ENCODE data around the gene FGF4.

FGF4 gene

DNA sequence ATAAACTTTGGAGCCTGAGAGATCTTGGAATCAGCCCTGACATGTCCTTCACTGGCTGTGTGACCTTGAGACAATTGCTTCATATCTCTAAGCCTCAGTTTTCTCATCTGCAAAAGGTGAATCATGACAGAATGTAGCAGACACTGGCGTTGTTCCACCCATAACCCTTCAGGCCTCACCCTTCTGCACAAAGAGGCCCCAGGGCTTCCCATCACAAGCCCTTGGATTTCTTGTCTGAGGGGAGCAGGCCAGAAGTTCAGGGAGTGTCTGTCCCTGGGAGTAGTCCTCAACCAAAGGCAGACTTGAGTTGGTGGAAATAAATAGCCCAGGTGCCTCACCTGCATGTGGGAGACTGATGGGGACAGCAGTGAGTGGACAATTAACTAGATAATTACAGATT lies 27.4 kb upstream of the FGF4 start:
- no peaks in the 10 kb centered on the region for H3K4me1 ChIP-seq (ENCODE audit: control insufficient read depth, insufficient read depth, low read length)
- H3K36me3 ChIP-seq (ENCODE audit: control insufficient read depth, insufficient read depth, low read length), result no peaks in the 10 kb centered on the region
- no peak overlapping the region for H3K4me3 ChIP-seq (ENCODE audit: low read length)
- no peak overlapping the region for H3K27ac ChIP-seq (ENCODE audit: low read depth, low read length)
- no peak overlapping the region for H3K9ac ChIP-seq (ENCODE audit: low read length)
- H3K27me3 ChIP-seq (ENCODE audit: control insufficient read depth, insufficient read depth, low read length), result peaks cover 3% of the 10 kb centered on the region

DNA sequence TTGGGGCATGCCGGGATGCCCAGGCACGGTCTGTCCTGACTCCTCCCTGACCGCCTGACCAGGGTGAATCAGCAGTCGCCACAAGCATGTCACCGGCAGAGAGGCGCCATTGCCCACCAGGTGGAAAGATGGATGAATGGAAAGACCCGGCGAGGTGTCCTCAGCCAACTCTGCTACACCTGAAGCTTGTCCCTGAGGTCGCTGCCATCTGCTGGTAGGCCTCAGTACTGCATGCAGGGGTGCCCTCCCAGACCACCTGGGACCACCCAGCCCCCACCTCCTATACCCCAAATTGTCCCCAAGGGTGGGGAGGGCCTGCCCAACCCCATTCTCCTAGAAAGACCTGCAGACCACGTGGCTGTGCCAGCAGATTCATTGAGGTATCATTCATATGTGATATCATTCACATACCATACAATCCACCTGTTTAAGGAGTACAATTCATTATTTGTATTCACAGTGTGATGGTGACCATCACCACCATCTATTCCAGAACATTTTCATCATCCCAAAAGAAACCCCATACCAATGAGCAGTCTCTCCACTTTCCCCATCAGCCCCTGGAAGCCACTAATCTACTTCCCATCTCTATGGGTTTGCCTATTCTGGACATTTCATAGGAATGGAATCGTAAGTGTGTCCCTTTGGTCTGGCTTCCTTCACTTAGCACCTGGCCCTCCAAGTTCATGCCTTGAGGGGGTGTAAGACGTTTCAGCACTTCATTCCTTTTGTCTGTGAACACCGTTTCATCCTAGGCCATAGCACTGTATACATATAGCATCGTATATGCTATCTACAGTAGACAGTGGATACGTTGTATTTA lies 26.6 kb upstream of the FGF4 start:
- Histone ChIP-seq H3K27ac (ENCODE audit: low read depth, low read length) (no peak overlapping the region), H3K4me1 (ENCODE audit: control insufficient read depth, insufficient read depth, low read length) (no peaks in the 10 kb centered on the region), H3K36me3 (ENCODE audit: control insufficient read depth, insufficient read depth, low read length) (no peaks in the 10 kb centered on the region), H3K9ac (ENCODE audit: low read length) (no peak overlapping the region), H3K4me3 (ENCODE audit: low read length) (no peak overlapping the region), H3K27me3 (ENCODE audit: control insufficient read depth, insufficient read depth, low read length) (peaks cover 3% of the 10 kb centered on the region)

DNA sequence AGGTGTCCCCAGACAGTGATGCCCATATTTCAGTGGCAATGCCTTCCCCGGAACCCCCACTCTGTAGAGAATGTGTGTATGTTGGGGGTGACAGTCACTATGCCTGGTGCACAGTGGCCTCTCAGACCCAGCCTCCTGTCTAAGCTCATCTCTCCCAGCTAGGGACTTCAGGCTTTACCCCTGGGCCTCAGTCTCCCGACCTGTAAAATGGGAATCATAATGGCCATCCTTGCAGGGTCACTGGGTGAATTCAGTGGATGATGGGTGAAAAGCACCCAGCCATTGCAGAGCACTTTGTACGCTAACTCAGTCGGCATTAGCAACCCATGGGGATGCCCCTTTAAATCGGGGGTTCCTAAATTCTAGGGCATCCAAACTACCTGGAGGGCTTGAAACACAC lies 25.1 kb upstream of the FGF4 start:
- Histone ChIP-seq H3K9ac (ENCODE audit: low read length) (no peak overlapping the region), H3K4me3 (ENCODE audit: low read length) (no peak overlapping the region), H3K27me3 (ENCODE audit: control insufficient read depth, insufficient read depth, low read length) (peaks cover 3% of the 10 kb centered on the region), H3K27ac (ENCODE audit: low read depth, low read length) (no peak overlapping the region), H3K4me1 (ENCODE audit: control insufficient read depth, insufficient read depth, low read length) (no peaks in the 10 kb centered on the region), H3K36me3 (ENCODE audit: control insufficient read depth, insufficient read depth, low read length) (no peaks in the 10 kb centered on the region)

DNA sequence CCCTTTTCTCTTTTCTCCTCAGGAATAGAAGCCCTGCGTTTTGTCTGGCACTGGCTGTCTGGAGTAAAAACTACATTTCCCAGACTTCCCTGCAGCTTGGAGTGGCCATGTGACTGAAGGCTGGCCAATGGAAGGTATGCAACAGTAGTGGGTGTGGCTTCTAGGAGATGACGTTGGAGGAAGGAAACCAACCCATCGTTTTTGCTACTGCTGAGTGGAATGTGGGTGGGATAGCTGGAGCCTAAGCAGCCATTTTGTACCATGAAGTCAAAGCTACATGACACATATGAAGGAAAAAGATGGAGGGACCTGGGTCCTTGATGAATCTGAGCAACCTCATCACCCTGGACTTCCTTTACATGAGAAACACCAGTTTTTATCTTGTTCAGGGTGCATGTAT lies 24.4 kb upstream of the FGF4 start:
- no peak overlapping the region for H3K4me3 ChIP-seq (ENCODE audit: low read length)
- H3K4me1 ChIP-seq (ENCODE audit: control insufficient read depth, insufficient read depth, low read length), result no peaks in the 10 kb centered on the region
- no peaks in the 10 kb centered on the region for H3K36me3 ChIP-seq (ENCODE audit: control insufficient read depth, insufficient read depth, low read length)
- H3K27ac ChIP-seq (ENCODE audit: low read depth, low read length), result no peak overlapping the region
- H3K27me3 ChIP-seq (ENCODE audit: control insufficient read depth, insufficient read depth, low read length), result peaks cover 3% of the 10 kb centered on the region
- H3K9ac ChIP-seq (ENCODE audit: low read length), result no peak overlapping the region

DNA sequence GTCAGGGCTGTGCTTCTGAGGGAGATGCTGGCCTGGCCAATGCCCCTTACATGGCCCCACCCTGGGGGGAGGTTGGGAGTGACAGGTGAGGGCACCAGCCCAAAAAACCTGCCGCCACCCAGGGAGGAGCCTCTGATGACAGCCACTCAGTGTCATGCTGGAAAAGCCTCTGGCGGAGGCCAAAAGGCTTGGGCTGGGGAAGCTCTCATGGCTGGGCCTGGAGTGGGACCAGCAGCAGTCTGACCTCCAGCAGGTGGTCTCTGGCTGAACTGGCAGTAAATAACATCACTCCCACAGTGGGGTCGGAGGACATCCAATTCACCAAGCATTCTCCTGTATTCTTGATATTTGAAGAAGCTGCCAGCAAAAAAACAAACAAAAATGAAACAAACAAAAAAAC lies 24.0 kb upstream of the FGF4 start:
- no peak overlapping the region for H3K27ac ChIP-seq (ENCODE audit: low read depth, low read length)

DNA sequence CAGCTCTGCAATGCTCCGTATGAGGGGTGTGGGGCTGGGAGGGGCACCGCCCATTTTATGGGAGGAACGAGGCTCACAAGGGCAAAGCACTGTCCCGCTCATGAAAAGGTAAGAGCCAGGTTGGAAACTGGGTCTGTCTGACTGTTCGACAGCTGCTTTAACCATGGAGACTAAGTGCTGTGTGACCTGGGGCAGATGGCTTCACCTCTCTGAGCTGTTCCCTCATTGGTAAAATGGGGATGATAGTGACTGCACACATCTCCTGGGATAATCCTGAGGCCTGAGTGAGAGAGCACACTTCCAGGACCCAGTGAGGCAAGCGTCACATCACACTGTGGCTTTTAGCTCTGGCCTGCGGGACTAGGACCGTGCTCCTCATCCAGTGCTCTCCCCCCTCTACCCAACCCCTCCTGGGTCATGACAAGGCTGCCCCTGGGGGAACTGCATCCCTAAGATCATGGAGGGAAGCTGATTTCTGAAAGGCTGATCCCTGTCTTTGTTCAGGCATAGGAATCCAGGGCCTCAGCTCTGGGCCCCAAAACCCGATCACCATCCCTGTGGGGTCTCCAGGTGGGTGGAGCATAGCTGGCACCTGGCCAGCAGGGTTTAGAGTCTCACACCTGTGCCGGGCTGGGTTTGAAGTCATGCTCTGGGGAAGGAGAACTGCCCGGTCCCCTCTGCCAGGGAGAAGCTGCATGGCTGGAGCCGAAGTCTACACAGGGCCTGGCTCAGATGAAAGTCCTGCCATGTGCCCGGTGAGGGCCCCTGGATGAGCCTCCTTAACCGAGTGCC lies 22.8 kb upstream of the FGF4 start:
- Histone ChIP-seq H3K4me1 (ENCODE audit: control insufficient read depth, insufficient read depth, low read length) (no peaks in the 10 kb centered on the region), H3K27ac (ENCODE audit: low read depth, low read length) (no peak overlapping the region), H3K27me3 (ENCODE audit: control insufficient read depth, insufficient read depth, low read length) (no peaks in the 10 kb centered on the region), H3K36me3 (ENCODE audit: control insufficient read depth, insufficient read depth, low read length) (no peaks in the 10 kb centered on the region), H3K4me3 (ENCODE audit: low read length) (no peak overlapping the region), H3K9ac (ENCODE audit: low read length) (no peak overlapping the region)

More for the DNA sequence above, 24.0 kb upstream of the FGF4 start:
- H3K27me3 ChIP-seq (ENCODE audit: control insufficient read depth, insufficient read depth, low read length), result peaks cover 3% of the 10 kb centered on the region
- no peak overlapping the region for H3K4me3 ChIP-seq (ENCODE audit: low read length)
- no peak overlapping the region for H3K9ac ChIP-seq (ENCODE audit: low read length)
- no peaks in the 10 kb centered on the region for H3K4me1 ChIP-seq (ENCODE audit: control insufficient read depth, insufficient read depth, low read length)
- no peaks in the 10 kb centered on the region for H3K36me3 ChIP-seq (ENCODE audit: control insufficient read depth, insufficient read depth, low read length)

DNA sequence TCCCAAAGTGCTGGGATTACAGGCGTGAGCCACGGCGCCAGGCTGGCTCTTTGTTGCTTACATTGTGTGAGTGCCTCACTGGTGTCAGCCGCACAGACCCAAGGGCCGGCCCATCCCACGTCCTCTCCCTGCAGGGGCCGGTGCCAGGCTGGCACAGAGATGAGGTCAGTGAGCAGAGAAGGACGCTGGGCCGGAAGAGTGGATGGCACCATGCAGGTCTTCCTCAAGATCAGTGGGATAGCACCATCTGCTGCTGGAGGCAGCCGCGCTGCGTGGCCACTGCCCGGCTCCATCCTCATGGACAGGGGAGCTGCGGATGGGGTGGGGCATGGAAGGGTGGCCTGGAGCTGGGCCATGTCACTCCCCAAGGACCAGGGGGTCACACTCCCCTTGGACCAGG lies 22.0 kb upstream of the FGF4 start:
- H3K27ac ChIP-seq (ENCODE audit: low read depth, low read length), result no peak overlapping the region
- H3K4me3 ChIP-seq (ENCODE audit: low read length), result no peak overlapping the region
- peaks cover under 1% of the 10 kb centered on the region for H3K4me1 ChIP-seq (ENCODE audit: control insufficient read depth, insufficient read depth, low read length)
- no peak overlapping the region for H3K9ac ChIP-seq (ENCODE audit: low read length)
- no peaks in the 10 kb centered on the region for H3K36me3 ChIP-seq (ENCODE audit: control insufficient read depth, insufficient read depth, low read length)
- H3K27me3 ChIP-seq (ENCODE audit: control insufficient read depth, insufficient read depth, low read length), result no peaks in the 10 kb centered on the region

DNA sequence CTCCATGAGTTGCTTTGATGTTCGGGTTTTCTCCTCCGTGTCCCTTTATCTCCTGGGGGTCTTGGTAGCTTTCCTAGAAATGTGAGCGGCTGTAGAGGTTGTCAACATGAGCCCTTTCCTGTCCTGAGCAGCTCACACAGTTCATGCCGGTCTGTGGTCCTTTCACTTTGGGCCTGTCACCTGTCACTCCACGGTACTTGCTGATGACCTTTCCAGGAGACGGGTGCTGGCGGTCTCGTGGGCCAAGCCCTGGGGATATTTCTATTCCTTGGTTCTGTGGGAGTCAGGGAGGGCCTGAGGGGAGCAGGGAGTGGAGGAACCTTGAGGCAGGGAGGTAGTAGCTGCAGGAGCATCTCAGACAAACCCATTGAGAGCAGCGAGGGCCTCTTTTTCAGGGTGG lies 20.9 kb upstream of the FGF4 start:
- Histone ChIP-seq H3K9ac (ENCODE audit: low read length) (no peak overlapping the region), H3K27me3 (ENCODE audit: control insufficient read depth, insufficient read depth, low read length) (no peaks in the 10 kb centered on the region), H3K4me1 (ENCODE audit: control insufficient read depth, insufficient read depth, low read length) (peaks cover 6% of the 10 kb centered on the region), H3K27ac (ENCODE audit: low read depth, low read length) (no peak overlapping the region), H3K4me3 (ENCODE audit: low read length) (no peak overlapping the region), H3K36me3 (ENCODE audit: control insufficient read depth, insufficient read depth, low read length) (no peaks in the 10 kb centered on the region)

DNA sequence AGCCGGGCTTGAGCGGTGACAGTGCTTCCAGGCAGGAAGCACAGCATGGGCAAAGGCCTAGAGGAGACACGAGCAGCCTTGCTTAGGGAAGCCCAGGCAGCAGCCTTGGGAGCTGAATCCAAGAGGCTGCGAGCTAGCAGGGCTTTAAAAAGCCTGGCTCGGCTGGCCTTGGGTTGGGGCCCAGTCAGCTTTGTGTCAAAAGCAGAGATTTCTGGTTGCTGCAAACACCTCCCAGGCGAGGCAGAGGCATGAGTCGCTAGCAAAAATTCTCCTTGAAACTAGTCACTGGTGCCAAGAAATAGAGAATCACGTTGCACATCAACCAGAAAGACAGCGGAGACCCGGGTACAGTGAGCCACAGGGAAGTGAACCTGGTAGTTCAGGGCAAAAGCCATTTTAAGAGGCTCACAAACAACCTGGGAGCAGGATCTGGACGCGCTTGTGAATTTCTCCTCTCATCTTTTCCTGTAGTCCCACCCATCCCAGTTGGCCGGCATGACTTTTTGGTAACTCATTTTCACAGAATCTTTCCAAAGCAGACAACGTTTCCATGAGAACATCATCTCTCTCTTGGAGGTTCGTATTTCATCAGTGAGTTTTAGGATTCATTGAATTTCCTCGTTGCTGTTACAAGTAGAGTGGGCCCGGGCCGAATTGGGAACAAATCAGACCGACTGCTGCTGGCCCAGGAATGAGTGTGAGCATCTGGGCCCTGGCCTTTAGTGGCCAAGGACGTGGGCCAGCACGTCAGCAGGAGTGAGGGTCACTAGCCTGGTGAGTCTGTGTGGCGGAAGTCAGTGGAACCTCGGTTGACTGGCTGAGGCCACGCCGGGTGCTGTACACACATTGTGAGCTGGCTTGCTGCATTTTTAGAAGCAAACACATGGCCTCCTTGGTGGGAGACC lies 16.4 kb upstream of the FGF4 start:
- Histone ChIP-seq H3K27ac (ENCODE audit: low read depth, low read length) (peak overlapping the region; percentile 63), H3K27me3 (ENCODE audit: control insufficient read depth, insufficient read depth, low read length) (no peaks in the 10 kb centered on the region), H3K4me3 (ENCODE audit: low read length) (no peak overlapping the region), H3K9ac (ENCODE audit: low read length) (no peak overlapping the region), H3K4me1 (ENCODE audit: control insufficient read depth, insufficient read depth, low read length) (peaks cover 11% of the 10 kb centered on the region), H3K36me3 (ENCODE audit: control insufficient read depth, insufficient read depth, low read length) (no peaks in the 10 kb centered on the region)

DNA sequence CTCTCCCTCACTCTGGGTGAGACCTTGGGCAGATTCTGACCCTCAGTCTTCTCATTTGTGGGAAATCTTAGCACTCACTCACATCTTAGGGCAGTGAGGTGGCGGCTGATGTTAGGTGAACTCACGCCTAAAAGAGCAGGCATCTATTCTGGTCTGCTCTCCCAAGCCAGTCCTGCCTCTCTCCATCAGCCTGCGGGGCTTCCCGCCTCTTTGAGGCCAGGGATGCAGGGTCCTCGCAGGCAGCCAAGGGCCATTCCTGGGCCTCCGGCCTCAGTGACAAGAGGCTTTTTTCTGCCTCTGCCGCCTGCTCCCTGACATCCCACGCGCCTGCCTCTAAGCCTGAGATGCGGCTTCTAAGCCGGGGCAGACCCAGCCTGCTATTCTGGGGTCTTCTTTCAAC lies 13.8 kb upstream of the FGF4 start:
- Histone ChIP-seq H3K36me3 (ENCODE audit: control insufficient read depth, insufficient read depth, low read length) (no peaks in the 10 kb centered on the region), H3K4me1 (ENCODE audit: control insufficient read depth, insufficient read depth, low read length) (peaks cover 11% of the 10 kb centered on the region), H3K4me3 (ENCODE audit: low read length) (no peak overlapping the region), H3K27ac (ENCODE audit: low read depth, low read length) (no peak overlapping the region), H3K9ac (ENCODE audit: low read length) (no peak overlapping the region), H3K27me3 (ENCODE audit: control insufficient read depth, insufficient read depth, low read length) (no peaks in the 10 kb centered on the region)

DNA sequence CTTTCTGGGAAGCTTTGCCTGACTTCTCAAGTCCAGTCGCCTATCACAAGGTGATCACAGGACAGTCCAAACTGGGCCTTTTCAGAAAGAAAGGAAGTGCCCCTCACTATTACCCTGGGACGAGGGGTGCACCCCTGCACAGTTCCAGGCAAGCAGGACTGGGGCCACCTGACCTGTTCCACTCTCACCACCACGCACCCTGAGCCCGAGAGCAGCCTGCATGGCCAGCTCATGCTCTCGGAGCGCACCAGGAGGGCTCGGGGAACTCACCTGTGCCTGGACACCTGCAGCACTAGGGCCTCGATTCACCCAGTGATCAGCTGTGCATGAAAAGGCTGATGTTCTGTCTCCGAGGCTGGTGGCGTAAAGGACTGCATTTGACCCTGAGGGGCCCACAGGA lies 12.8 kb upstream of the FGF4 start:
- no peak overlapping the region for H3K27ac ChIP-seq (ENCODE audit: low read depth, low read length)
- no peaks in the 10 kb centered on the region for H3K27me3 ChIP-seq (ENCODE audit: control insufficient read depth, insufficient read depth, low read length)
- H3K9ac ChIP-seq (ENCODE audit: low read length), result no peak overlapping the region
- H3K36me3 ChIP-seq (ENCODE audit: control insufficient read depth, insufficient read depth, low read length), result no peaks in the 10 kb centered on the region
- no peak overlapping the region for H3K4me3 ChIP-seq (ENCODE audit: low read length)
- peaks cover 11% of the 10 kb centered on the region for H3K4me1 ChIP-seq (ENCODE audit: control insufficient read depth, insufficient read depth, low read length)

DNA sequence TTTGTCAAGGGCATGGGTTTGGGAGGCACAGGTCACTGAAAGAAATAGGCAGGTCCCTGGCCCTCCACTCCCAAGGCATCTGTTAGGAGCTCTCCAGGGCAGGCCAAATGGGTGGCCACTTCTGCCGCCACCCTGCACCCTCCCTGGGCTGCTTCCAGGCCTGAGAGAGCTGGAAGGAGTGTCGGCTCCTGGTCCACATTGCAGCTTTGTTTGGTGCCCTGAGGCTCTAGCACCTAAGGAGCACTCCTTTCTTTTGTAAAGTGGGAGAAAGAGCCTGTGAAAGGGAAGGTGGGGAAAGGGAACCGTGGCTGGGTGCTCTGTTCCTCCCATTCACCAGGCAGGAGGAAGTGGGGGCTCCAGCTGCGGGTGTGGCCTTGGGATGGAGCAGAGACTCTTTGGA lies 12.3 kb upstream of the FGF4 start:
- Histone ChIP-seq H3K4me3 (ENCODE audit: low read length) (no peak overlapping the region), H3K27ac (ENCODE audit: low read depth, low read length) (no peak overlapping the region), H3K27me3 (ENCODE audit: control insufficient read depth, insufficient read depth, low read length) (no peaks in the 10 kb centered on the region), H3K4me1 (ENCODE audit: control insufficient read depth, insufficient read depth, low read length) (peaks cover 11% of the 10 kb centered on the region), H3K9ac (ENCODE audit: low read length) (no peak overlapping the region), H3K36me3 (ENCODE audit: control insufficient read depth, insufficient read depth, low read length) (no peaks in the 10 kb centered on the region)

Data from rectal smooth muscle tissue (tissue), 1 donor.